A549 (cell line): Measurements from ENCODE around the gene AIF1.

ENCODE experiments used
- CHD2 ChIP-seq: fragments of 150-350 bp; IDR thresholded peaks from 2 replicates; pipeline ENCODE4 v1.6.1; 2014; ENCODE audit warnings: low read length; ENCODE audit not compliant: partially characterized antibody
- NR3C1 ChIP-seq: fragments of >200 bp; sonication (Bioruptor Twin); formaldehyde crosslinking; IDR thresholded peaks from 3 replicates; pipeline ENCODE4 v1.6.1; 2017
- POLR2A ChIP-seq: IDR thresholded peaks from 2 replicates; pipeline ENCODE4 v1.6.1; 2012; ENCODE audit warnings: mild to moderate bottlenecking, low read length
- RAD21 ChIP-seq, 2 experiments: fragments of >200 bp in 1 of 2; sonication (Bioruptor Twin) in 1 of 2; formaldehyde crosslinking in 1 of 2; IDR thresholded peaks in 1 of 2; conservative IDR thresholded peaks in 1 of 2; 2 replicates in 1 of 2; 3 replicates in 1 of 2; pipeline ENCODE4 v1.6.1; 2012 to 2018; ENCODE audit warnings: inconsistent platforms in 1 of 2
- RNF2 ChIP-seq: fragments of 200-600 bp; sonication (generic); IDR thresholded peaks from 2 replicates; pipeline ENCODE4 v1.6.1; 2016; ENCODE audit warnings: low read depth, mild to moderate bottlenecking, antibody characterized with exemption, moderate library complexity, borderline replicate concordance
- SMC3 ChIP-seq: fragments of >200 bp; sonication (Bioruptor Twin); formaldehyde crosslinking; IDR thresholded peaks from 3 replicates; pipeline ENCODE4 v1.6.1; 2018; ENCODE audit warnings: inconsistent platforms
- USF2 ChIP-seq: fragments of 450-650 bp; IDR thresholded peaks from 2 replicates; pipeline ENCODE4 v1.6.1; 2014; ENCODE audit warnings: antibody characterized with exemption
- ZNF302 ChIP-seq: fragments of 250-450 bp; sonication (Bioruptor Pico); IDR thresholded peaks from 2 replicates; pipeline ENCODE4 v1.9.0; 2021; ENCODE audit warnings: inconsistent platforms, mild to moderate bottlenecking, moderate library complexity
- TF ChIP-seq, protein P1 (sequence below): fragments of >200 bp; sonication (Bioruptor Twin); formaldehyde crosslinking; IDR thresholded peaks from 3 replicates; pipeline ENCODE4 v1.5.1; 2016

- no peak for TF ChIP-seq RAD21 (conservative IDR thresholded peaks at IDR 0.05 in 1 of 2, IDR thresholded peaks at IDR 0.05 in 1 of 2)
- TF ChIP-seq, protein P1, sequence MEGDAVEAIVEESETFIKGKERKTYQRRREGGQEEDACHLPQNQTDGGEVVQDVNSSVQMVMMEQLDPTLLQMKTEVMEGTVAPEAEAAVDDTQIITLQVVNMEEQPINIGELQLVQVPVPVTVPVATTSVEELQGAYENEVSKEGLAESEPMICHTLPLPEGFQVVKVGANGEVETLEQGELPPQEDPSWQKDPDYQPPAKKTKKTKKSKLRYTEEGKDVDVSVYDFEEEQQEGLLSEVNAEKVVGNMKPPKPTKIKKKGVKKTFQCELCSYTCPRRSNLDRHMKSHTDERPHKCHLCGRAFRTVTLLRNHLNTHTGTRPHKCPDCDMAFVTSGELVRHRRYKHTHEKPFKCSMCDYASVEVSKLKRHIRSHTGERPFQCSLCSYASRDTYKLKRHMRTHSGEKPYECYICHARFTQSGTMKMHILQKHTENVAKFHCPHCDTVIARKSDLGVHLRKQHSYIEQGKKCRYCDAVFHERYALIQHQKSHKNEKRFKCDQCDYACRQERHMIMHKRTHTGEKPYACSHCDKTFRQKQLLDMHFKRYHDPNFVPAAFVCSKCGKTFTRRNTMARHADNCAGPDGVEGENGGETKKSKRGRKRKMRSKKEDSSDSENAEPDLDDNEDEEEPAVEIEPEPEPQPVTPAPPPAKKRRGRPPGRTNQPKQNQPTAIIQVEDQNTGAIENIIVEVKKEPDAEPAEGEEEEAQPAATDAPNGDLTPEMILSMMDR: no peak
- no peak for TF ChIP-seq CHD2
- TF ChIP-seq USF2: no peak
- TF ChIP-seq SMC3: no peak
- TF ChIP-seq POLR2A: no peak
- TF ChIP-seq RNF2: no peak
- no peak for TF ChIP-seq NR3C1
- no peak for TF ChIP-seq ZNF302 (CRISPR knock-in tag)
These were observed 36.7 kb downstream of the AIF1 start for GRCh38 chr6:31651602-31652191.
